ENCODE results near the gene GRB10. TPM values are rescaled to one million over a fixed set of nuclear protein-coding genes. Genes with fewer than 3 reads are reported as not detected.
A peak's percentile ranks its signal among the peaks of the same experiment; 100 is the strongest.

Gene GRB10
- total RNA-seq, 3 donors from 2014 or later, result 56.8 to 71.1 (median 61.2) TPM

GRCh38 chr7:50771120-50772002 is 11.3 kb downstream of the GRB10 start:
- DNase-seq (ENCODE audit: low spot score in 2 of 2), result no peak
- Histone ChIP-seq H3K4me1 (no peaks in the 10 kb centered on the region), H3K4me3 (no peak overlapping the region), H3K9me3 (no peaks in the 10 kb centered on the region), H3K27ac (peak overlapping the region in 1 of 2 donors; percentile 20), H3K27me3 (no peaks in the 10 kb centered on the region), H3K36me3 (no peaks in the 10 kb centered on the region)
- intact Hi-C loops (cut with DNase I; ENCODE audit: low total_unique reads), result no loop called here
- no peak for TF ChIP-seq CTCF (IDR thresholded peaks at IDR 0.05)
- peak in 1 of 3 donors; percentile 20 for TF ChIP-seq POLR2AphosphoS5 (IDR thresholded peaks at IDR 0.05)

- no peaks in the 10 kb centered on the region for H3K9me3 ChIP-seq
- no peak overlapping the region for H3K4me3 ChIP-seq
- intact Hi-C loops (cut with DNase I; ENCODE audit: low total_unique reads), result no loop called here
- H3K4me1 ChIP-seq, result no peaks in the 10 kb centered on the region
- TF ChIP-seq POLR2AphosphoS5 (IDR thresholded peaks at IDR 0.05) (no peak), POLR2A (IDR thresholded peaks at IDR 0.05) (no peak)
- DNase-seq (ENCODE audit: low spot score in 2 of 2), result no peak
- H3K27me3 ChIP-seq, result no peaks in the 10 kb centered on the region
- no peaks in the 10 kb centered on the region for H3K36me3 ChIP-seq
- H3K27ac ChIP-seq, result no peak overlapping the region
Measured at GRCh38 chr7:50768485-50769474, 13.9 kb downstream of the GRB10 start.

- Histone ChIP-seq H3K27ac (no peak overlapping the region), H3K27me3 (no peaks in the 10 kb centered on the region), H3K4me3 (no peak overlapping the region), H3K36me3 (no peaks in the 10 kb centered on the region), H3K4me1 (no peaks in the 10 kb centered on the region), H3K9me3 (no peaks in the 10 kb centered on the region)
- intact Hi-C loops (cut with DNase I; ENCODE audit: low total_unique reads), result no loop called here
- TF ChIP-seq CTCF (IDR thresholded peaks at IDR 0.05), result no peak
- no peak for TF ChIP-seq POLR2A (IDR thresholded peaks at IDR 0.05)
- TF ChIP-seq POLR2AphosphoS5 (IDR thresholded peaks at IDR 0.05), result no peak
- no peak for DNase-seq (ENCODE audit: low spot score in 2 of 2)
Measured at GRCh38 chr7:50766849-50767207, 15.9 kb downstream of the GRB10 start.

GRCh38 chr7:50766106-50766848 is 16.4 kb downstream of the GRB10 start:
- Histone ChIP-seq H3K27ac (no peak overlapping the region), H3K4me3 (no peak overlapping the region), H3K9me3 (no peaks in the 10 kb centered on the region), H3K36me3 (no peaks in the 10 kb centered on the region), H3K4me1 (no peaks in the 10 kb centered on the region), H3K27me3 (no peaks in the 10 kb centered on the region)
- no peak for TF ChIP-seq POLR2AphosphoS5 (IDR thresholded peaks at IDR 0.05)
- no peak for TF ChIP-seq POLR2A (IDR thresholded peaks at IDR 0.05)
- no peak for TF ChIP-seq CTCF (IDR thresholded peaks at IDR 0.05)
- intact Hi-C loops (cut with DNase I; ENCODE audit: low total_unique reads), result no loop called here
- no peak for DNase-seq (ENCODE audit: low spot score in 2 of 2)

- Histone ChIP-seq H3K27me3 (no peaks in the 10 kb centered on the region), H3K9me3 (no peaks in the 10 kb centered on the region), H3K4me3 (no peak overlapping the region), H3K36me3 (no peaks in the 10 kb centered on the region), H3K4me1 (no peaks in the 10 kb centered on the region), H3K27ac (no peak overlapping the region)
- intact Hi-C loops (cut with DNase I; ENCODE audit: low total_unique reads), result no loop called here
- no peak for TF ChIP-seq CTCF (IDR thresholded peaks at IDR 0.05)
- TF ChIP-seq POLR2A (IDR thresholded peaks at IDR 0.05), result no peak
- no peak for TF ChIP-seq POLR2AphosphoS5 (IDR thresholded peaks at IDR 0.05)
- DNase-seq (ENCODE audit: low spot score in 2 of 2), result no peak
Measured at GRCh38 chr7:50762337-50762736, 20.4 kb downstream of the GRB10 start.

All from breast epithelium (tissue), 4 donors.